Vagina (tissue), 2 donors: Measurements from ENCODE around the gene SPIB.

Experiments
- POLR2AphosphoS5 ChIP-seq, 2 donors: sonication (generic); formaldehyde crosslinking; IDR thresholded peaks; one replicate each; pipeline ENCODE4 v1.9.0; 2017; ENCODE audit warnings: antibody characterized with exemption in 2 of 2, mild to moderate bottlenecking in 2 of 2, low read depth in 1 of 2; ENCODE audit not compliant: insufficient read depth in 1 of 2
- TF ChIP-seq, protein P1 (sequence below), 3 experiments: fragments of 450-650 bp in 2 of 3; fragments of 200-600 bp in 1 of 3; sonication (generic) in 1 of 3; IDR thresholded peaks; one replicate each; pipeline ENCODE4 v1.5.1; 2017 to 2019; ENCODE audit warnings: antibody characterized with exemption in 3 of 3, mild to moderate bottlenecking in 2 of 3, moderate library complexity in 2 of 3

DNA sequence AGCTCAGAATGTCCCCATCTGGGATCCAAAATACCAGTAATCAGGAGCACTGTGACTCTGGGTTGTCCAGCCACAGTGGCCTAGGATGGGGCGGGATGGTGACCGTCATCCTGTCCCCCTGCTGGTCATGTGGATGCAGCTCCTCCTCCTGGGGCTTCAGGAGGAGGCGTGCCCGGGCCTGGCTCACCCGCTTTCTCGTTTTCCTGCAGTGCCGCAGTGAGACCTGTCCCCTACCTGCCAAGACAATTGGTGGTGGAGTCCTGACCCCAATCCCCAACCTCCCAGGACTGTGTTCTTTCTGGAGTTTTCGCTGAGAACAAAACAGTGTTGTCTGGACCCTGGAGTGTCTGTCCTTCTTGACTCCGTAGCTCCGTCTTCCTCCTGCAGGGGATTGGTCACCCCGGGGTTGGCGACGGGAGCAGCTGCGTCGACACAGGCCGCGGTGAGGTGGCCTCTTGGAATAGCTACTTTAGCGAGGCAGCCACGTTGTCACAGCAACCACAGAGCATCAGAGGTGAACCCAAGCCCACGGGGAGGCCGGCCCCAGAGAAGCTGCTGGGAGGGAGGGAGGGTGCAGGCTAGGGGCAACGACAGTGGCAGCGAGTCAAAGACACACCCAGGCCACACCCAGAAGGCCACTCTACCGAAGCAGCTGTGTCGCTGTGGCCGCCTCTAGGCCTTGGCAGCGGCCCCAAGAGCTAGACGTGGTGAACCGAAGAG is 47.4 kb downstream of the SPIB start:
- no peak for TF ChIP-seq POLR2AphosphoS5 (IDR thresholded peaks at IDR 0.05; ENCODE audit: insufficient read depth in 1 of 2, low read depth in 1 of 2)
- TF ChIP-seq, protein P1, sequence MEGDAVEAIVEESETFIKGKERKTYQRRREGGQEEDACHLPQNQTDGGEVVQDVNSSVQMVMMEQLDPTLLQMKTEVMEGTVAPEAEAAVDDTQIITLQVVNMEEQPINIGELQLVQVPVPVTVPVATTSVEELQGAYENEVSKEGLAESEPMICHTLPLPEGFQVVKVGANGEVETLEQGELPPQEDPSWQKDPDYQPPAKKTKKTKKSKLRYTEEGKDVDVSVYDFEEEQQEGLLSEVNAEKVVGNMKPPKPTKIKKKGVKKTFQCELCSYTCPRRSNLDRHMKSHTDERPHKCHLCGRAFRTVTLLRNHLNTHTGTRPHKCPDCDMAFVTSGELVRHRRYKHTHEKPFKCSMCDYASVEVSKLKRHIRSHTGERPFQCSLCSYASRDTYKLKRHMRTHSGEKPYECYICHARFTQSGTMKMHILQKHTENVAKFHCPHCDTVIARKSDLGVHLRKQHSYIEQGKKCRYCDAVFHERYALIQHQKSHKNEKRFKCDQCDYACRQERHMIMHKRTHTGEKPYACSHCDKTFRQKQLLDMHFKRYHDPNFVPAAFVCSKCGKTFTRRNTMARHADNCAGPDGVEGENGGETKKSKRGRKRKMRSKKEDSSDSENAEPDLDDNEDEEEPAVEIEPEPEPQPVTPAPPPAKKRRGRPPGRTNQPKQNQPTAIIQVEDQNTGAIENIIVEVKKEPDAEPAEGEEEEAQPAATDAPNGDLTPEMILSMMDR (IDR thresholded peaks at IDR 0.05), result no peak
